Activated CD8-positive, alpha-beta T cell treated with anti-CD3 and anti-CD28 coated beads for 36 hours (primary cell): ENCODE data around the gene KDM3B. TPM values are rescaled to one million over a fixed set of nuclear protein-coding genes. Genes with fewer than 3 reads are reported as not detected.
"Not testable (repeated sequence)": the region's sequence is repeated elsewhere in the genome, so short reads cannot be mapped to it uniquely, and the experiment has no call there.

Experiments used
- ATAC-seq: fragments of 200-7000 bp; cut with Tn5 transposase; one replicate; pipeline ENCODE4 v1.10.0; 2021; ENCODE audit warnings: mild to moderate bottlenecking, moderate library complexity
- CTCF ChIA-PET: fragments of 350-600 bp; sonication (Branson Sonifier 250); formaldehyde crosslinking; loops from one replicate; lab custom pipeline; 2021; ENCODE audit warnings: antibody characterized with exemption; lab: Charles Lee
- POLR2A ChIA-PET: fragments of 350-600 bp; sonication (Branson Sonifier 250); formaldehyde crosslinking; loops from one replicate; lab custom pipeline; 2021; ENCODE audit warnings: antibody characterized with exemption; lab: Charles Lee
- DNase-seq: peaks from one replicate; pipeline ENCODE4 v3.0.0-alpha.2; 2020
- H3K27ac Mint-ChIP-seq: one replicate; pipeline ENCODE4 v1.8.0; 2021; ENCODE audit warnings: mild to moderate bottlenecking, mixed read lengths
- H3K27me3 Mint-ChIP-seq: one replicate; pipeline ENCODE4 v1.8.0; 2021; ENCODE audit warnings: mixed read lengths
- H3K36me3 Mint-ChIP-seq: one replicate; pipeline ENCODE4 v1.8.0; 2021; ENCODE audit warnings: low read depth, mixed read lengths
- H3K4me1 Mint-ChIP-seq: one replicate; pipeline ENCODE4 v1.8.0; 2021; ENCODE audit warnings: low read depth, mixed read lengths
- H3K4me3 Mint-ChIP-seq: one replicate; pipeline ENCODE4 v1.8.0; 2021; ENCODE audit warnings: mild to moderate bottlenecking, moderate library complexity, mixed read lengths
- H3K9me3 Mint-ChIP-seq: one replicate; pipeline ENCODE4 v1.8.0; 2021; ENCODE audit warnings: mixed read lengths
- CTCF ChIP-seq: fragments of 200-600 bp; IDR thresholded peaks from one replicate; pipeline ENCODE4 v1.8.0; 2022; ENCODE audit warnings: antibody characterized with exemption, mild to moderate bottlenecking
- intact Hi-C: fragments of 100-400 bp; cut with micrococcal nuclease; formaldehyde crosslinking; loops from one replicate; pipeline ENCODE4 v1.10.0; 2022
- total RNA-seq, 2 experiments: library from RNA; stranded (reverse); gene quantifications; one replicate each; pipeline ENCODE4 v1.2.3, GENCODE V29; 2021

The KDM3B gene
- total RNA-seq, result 10 to 100 TPM; 41.6 to 41.9 TPM

- ChIA-PET POLR2A (interaction anchor here (0.8 to 11.4 kb wide), 11 partner anchors 13 to 221 kb away, joined by 3 to 156 read pairs (median 4); partner anchors contain the start of genes CDC23, CDC25C, EGR1 and FAM53C), CTCF (interaction anchor here (0.6 to 7.4 kb wide), 64 partner anchors 9 to 1002 kb away, joined by 3 to 322 read pairs (median 4); partner anchors contain the start of genes BRD8, CDC23, CDC25C and EGR1)
- DNase-seq (peak; percentile 88), ATAC-seq (peak; percentile 91)
- H3K4me3 Mint-ChIP-seq, result peak within 1 kb of the TSS; percentile 92
- H3K9me3 Mint-ChIP-seq, result peaks cover 7% of the 10 kb centered on the region
- H3K4me1 Mint-ChIP-seq, result peaks cover 45% of the 10 kb centered on the region
- peak within 1 kb of the TSS; percentile 91 for H3K27ac Mint-ChIP-seq
- intact Hi-C loops, result no loop called here
- H3K36me3 Mint-ChIP-seq, result peaks cover 11% of the 10 kb centered on the region
- no peaks in the 10 kb centered on the region for H3K27me3 Mint-ChIP-seq
- peak; percentile 99 for TF ChIP-seq CTCF
Observed at GRCh38 chr5:138352071-138352721, at the start of gene KDM3B. KDM3B (plus strand) TSS chr5:138352685; CDS start chr5:138352796, 111 bp downstream.

GRCh38 chr5:138303372-138303771, 49.1 kb upstream of the KDM3B start:
- DNase-seq (no peak), ATAC-seq (no peak)
- no peaks in the 10 kb centered on the region for H3K4me1 Mint-ChIP-seq
- ChIA-PET POLR2A (no interaction called here), CTCF (no interaction called here)
- no peak overlapping the region for H3K27ac Mint-ChIP-seq
- no peaks in the 10 kb centered on the region for H3K9me3 Mint-ChIP-seq
- H3K36me3 Mint-ChIP-seq, result no peaks in the 10 kb centered on the region
- H3K4me3 Mint-ChIP-seq, result no peak overlapping the region
- intact Hi-C loops, result no loop called here
- no peak for TF ChIP-seq CTCF
- H3K27me3 Mint-ChIP-seq, result no peaks in the 10 kb centered on the region

- POLR2A ChIA-PET, result no interaction called here
- no peak overlapping the region for H3K4me3 Mint-ChIP-seq
- no peaks in the 10 kb centered on the region for H3K4me1 Mint-ChIP-seq
- H3K27me3 Mint-ChIP-seq, result no peaks in the 10 kb centered on the region
- H3K27ac Mint-ChIP-seq, result no peak overlapping the region
- no peak for ATAC-seq
- intact Hi-C loops, result no loop called here
- no peaks in the 10 kb centered on the region for H3K36me3 Mint-ChIP-seq
- H3K9me3 Mint-ChIP-seq, result no peaks in the 10 kb centered on the region
- DNase-seq, result no peak
- no peak for TF ChIP-seq CTCF
- CTCF ChIA-PET, result no interaction called here
Observed at GRCh38 chr5:138305797-138306196, 46.7 kb upstream of the KDM3B start.

GRCh38 chr5:138315751-138316278, 36.7 kb upstream of the KDM3B start:
- POLR2A ChIA-PET, result no interaction called here
- intact Hi-C loops, result no loop called here
- no peaks in the 10 kb centered on the region for H3K36me3 Mint-ChIP-seq
- no peak for DNase-seq
- ATAC-seq, result no peak
- no peak overlapping the region for H3K27ac Mint-ChIP-seq
- H3K4me3 Mint-ChIP-seq, result no peak overlapping the region
- H3K4me1 Mint-ChIP-seq, result no peaks in the 10 kb centered on the region
- no peak for TF ChIP-seq CTCF
- CTCF ChIA-PET, result interaction anchor here (3.7 kb wide), 1 partner anchor 37 kb away, joined by 9 read pairs; the partner anchor contains the start of gene KDM3B
- peaks cover 2% of the 10 kb centered on the region for H3K27me3 Mint-ChIP-seq
- H3K9me3 Mint-ChIP-seq, result no peaks in the 10 kb centered on the region

GRCh38 chr5:138316355-138316754, 36.1 kb upstream of the KDM3B start:
- Mint-ChIP-seq H3K27ac (no peak overlapping the region), H3K9me3 (no peaks in the 10 kb centered on the region), H3K27me3 (peaks cover 2% of the 10 kb centered on the region), H3K36me3 (no peaks in the 10 kb centered on the region), H3K4me1 (no peaks in the 10 kb centered on the region), H3K4me3 (no peak overlapping the region)
- intact Hi-C loops, result no loop called here
- CTCF ChIA-PET, result interaction anchor here (0.7 to 3.7 kb wide), 2 partner anchors 9 to 36 kb away, joined by 3 to 9 read pairs; partner anchors contain the start of gene KDM3B
- no peak for TF ChIP-seq CTCF
- ATAC-seq (no peak), DNase-seq (no peak)
- POLR2A ChIA-PET, result interaction anchor here (0.6 kb wide), 1 partner anchor 177 kb away, joined by 3 read pairs; no protein-coding TSS in a partner anchor

GRCh38 chr5:138318211-138318610, 34.3 kb upstream of the KDM3B start:
- DNase-seq, H3K27ac Mint-ChIP-seq, intact Hi-C loops, H3K9me3 Mint-ChIP-seq, POLR2A ChIA-PET, H3K4me3 Mint-ChIP-seq, ATAC-seq, H3K36me3 Mint-ChIP-seq, H3K27me3 Mint-ChIP-seq, H3K4me1 Mint-ChIP-seq: not testable (repeated sequence)
- CTCF ChIA-PET, result interaction anchor here (3.7 kb wide), 1 partner anchor 34 kb away, joined by 9 read pairs; the partner anchor contains the start of gene KDM3B
